ENCODE results near the gene UCHL1.
"Not testable (repeated sequence)": the region's sequence is repeated elsewhere in the genome, so short reads cannot be mapped to it uniquely, and the experiment has no call there.

Gene UCHL1

GRCh38 chr4:41241919-41242318 lies 14.8 kb upstream of the UCHL1 start:
- DNase-seq = no peak

DNA sequence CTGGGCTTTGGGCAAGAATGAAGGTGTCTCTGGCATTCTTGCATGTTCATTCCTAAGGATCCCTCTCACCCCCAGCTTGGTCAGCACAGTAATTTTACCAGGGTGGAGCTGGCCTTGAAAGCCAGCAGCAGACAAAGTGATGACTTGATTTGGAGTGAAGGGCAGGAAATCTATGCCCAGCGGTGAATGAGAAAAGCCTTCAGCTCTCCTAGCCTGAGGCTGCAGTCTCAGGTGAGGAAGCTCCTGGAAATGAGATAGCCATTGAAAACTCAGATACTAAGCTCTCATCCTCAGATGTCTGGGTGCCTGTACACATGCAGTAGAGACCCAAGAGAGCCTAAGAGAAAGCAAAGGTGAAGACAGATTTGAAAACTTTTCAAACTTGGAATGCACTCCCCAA lies 10.7 kb upstream of the UCHL1 start:
- no peak for DNase-seq

DNA sequence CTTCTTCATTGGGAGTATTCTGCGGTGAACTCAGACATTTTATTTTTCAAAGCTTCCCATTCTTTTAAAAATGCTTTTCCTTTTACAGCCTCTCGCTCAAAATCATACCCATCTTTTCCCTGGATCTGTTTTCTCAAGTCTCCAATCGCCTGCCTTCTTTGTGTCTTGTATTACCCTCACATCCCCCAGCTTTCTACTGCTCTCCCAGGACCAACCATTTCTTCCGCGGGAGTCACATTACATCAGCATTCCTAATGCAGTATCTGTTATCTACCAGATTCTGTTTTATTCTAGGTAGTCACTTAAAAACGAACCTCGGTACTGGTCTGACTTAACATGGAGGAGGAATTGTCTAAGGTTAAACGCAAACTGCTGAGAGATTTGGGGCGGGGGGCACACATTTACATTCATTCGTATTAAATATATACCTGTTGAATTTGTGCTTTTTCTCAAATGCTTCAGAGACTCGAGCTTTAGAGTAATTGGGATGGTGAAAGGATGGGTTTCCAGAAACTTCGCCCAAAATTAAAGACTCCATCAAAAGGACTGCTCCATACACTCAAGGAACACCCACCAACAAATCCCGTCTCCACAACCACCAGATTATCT lies 493 bp upstream of the UCHL1 start:
- DNase-seq = no peak

DNA sequence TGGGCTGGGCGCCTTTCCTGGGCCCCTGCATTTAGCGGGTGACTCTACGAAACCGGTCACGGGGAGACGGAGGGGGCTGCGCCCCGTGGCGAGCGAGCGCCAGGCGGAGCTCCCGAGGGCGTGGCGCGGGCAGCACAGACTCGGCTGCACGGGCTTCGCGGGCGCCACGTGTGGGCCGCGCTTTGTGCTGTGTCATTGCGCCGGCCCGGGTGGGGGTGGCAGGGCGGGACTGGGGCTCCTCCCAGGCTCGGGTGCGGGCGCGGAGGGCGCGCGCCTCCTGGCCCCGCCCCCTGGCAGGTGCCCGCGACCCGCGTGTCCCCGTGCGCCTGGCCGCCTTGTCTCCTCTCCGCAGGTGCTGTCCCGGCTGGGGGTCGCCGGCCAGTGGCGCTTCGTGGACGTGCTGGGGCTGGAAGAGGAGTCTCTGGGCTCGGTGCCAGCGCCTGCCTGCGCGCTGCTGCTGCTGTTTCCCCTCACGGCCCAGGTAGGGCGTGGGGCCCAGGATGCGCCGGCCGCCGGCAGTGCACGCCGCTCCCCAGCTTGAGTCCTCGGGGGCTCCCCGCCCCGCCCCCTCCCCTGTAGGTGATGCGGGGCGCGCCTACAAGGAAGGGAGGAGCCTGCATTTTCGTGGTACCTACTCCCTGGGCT lies 651 bp downstream of the UCHL1 start:
- no peak for DNase-seq

DNA sequence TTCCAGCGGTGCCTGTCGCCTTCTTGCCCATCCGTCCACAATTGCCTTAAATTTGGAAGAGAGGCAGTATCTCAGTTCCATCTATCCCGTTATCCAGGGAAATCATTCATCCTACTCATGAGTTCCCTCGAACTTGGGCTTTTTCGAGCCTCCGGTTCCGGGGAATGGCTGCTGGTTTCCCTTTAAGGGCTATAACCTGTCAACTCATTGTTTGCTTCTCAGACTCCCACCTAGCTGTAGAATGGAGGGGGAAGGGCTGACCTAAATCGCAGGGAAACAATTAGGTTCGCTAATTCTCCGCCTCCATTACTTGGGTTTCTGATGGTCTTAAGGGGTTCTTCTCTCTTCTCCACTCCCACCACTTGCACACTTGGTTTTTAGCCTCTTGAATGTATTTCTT lies 1.2 kb downstream of the UCHL1 start:
- no peak for DNase-seq

GRCh38 chr4:41258783-41259182 lies 2.1 kb downstream of the UCHL1 start:
- DNase-seq = no peak

DNA sequence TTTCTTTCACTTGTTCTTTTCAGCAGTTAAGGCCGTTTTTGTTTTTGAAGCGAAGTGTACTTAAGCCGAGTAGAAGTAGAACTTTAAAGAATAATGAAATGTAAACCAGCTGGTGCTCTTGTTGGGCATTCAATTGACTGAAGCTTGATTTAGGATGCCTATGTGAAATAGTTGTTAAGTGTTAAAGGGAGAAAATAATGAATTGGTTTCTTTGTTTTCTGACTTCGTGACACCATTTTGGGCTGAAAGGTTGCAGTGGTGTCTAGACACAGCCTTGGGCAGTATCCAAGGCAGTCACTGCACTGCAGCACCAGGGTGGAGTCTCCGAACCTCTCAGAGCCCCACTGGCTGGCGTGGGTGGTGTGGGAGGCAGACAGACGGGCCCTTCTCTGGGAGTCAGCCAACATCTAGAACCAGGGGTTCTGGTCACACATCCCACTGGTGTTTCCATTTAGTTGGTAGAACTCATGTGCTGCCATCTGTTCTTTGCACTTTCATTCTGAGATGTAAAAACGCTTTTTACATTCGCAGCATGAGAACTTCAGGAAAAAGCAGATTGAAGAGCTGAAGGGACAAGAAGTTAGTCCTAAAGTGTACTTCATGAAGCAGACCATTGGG lies 3.5 kb downstream of the UCHL1 start:
- DNase-seq = no peak

DNA sequence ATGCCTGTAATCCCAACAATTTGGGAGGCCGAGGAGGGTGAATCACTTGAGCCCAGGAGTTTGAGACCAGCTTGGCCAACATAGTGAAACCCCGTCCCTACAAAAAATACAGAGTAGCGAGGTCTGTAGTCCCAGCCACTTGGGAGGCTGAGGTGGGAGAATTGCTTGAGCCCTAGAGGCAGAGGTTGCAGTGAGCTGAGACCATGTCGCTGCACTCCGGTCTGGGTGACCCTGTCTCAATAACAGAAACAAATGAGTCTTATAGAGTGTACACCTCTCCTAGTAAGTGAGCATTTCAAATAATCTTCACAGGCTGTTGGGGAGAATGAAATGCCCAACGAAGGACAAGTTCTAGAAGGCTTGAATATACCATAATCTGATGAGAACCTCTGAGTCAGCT lies 5.5 kb downstream of the UCHL1 start:
- no peak for DNase-seq

DNA sequence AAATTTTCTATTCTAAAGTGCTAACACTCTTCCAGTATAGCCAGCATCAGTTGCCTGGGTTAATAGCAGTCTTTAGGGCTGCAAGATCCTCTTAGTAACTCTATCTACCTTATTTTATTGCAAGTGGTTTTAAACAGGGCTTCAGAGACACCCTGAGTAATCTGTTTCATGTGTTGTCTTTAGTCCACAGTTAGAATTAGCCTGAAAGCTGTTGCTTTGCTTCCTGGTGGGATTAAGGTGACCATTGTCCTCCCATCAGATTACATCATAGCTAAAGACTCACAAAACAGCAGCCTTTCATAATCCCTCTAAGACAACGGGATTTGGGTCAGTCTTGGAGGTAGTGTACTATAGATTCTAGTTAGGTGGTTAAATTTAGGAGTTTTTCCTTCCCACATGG lies 7.5 kb downstream of the UCHL1 start:
- no peak for DNase-seq

DNA sequence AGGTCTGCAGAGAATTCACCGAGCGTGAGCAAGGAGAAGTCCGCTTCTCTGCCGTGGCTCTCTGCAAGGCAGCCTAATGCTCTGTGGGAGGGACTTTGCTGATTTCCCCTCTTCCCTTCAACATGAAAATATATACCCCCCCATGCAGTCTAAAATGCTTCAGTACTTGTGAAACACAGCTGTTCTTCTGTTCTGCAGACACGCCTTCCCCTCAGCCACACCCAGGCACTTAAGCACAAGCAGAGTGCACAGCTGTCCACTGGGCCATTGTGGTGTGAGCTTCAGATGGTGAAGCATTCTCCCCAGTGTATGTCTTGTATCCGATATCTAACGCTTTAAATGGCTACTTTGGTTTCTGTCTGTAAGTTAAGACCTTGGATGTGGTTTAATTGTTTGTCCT lies 11.3 kb downstream of the UCHL1 start:
- DNase-seq = no peak

DNA sequence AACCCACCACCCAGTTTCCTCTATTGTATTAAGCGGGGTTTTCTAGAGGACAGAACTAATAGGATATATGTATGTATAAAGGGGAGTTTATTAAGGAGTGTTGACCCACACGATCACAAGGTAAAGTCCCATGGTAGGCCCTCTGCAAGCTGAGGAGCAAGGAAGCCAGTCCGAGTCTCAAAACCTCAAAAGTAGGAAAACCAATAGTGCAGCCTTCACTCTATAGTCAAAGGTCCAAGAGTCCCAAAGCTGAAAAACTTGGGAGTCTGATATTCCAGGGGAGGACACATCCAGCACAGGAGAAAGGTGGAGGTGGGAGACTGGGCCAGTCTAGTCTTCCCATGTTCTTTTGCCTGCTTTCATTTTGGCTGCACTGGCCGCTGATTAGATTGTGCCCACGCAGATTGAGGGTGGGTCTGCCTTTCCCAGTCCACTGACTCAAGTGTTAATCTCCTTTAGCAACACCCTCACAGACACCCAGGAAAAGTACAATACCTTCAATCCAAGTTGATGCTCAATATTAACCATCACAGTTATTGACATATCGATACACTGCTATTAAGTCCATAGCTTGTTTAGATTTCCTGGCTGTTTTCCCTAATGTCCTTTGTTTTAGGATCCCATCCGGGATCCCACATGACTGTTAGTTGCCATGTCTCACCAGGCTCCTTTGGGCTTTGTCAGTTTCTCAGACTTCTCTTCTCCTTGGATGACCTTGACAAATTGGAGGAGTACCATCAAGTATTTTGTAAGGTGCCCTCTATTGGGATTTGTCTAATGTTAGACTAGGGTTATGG lies 12.2 kb downstream of the UCHL1 start:
- DNase-seq = no peak

DNA sequence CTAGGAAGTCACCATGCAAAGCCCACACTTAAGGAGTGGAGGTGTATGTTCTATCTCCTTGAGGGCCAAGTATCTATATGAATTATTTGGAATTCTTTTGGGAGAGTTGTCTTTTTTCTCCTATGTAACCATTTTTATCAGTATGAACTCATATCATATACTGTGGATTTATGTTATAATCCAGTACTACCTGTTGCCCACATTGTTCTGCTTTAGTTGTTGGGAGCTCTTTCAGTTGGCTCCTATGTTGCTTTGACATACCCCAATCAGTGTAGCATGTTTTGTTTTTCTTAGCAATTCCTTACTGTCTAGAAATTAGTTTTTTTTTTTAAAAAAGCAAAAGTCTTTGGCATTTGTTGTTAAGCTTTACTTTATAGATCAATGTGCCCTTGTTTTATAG lies 13.0 kb downstream of the UCHL1 start:
- DNase-seq = no peak

- DNase-seq = not testable (repeated sequence)
These were observed 19.2 kb downstream of the UCHL1 start for GRCh38 chr4:41275931-41276330.

- no peak for DNase-seq
These were observed 23.3 kb downstream of the UCHL1 start for GRCh38 chr4:41280010-41280409.

DNA sequence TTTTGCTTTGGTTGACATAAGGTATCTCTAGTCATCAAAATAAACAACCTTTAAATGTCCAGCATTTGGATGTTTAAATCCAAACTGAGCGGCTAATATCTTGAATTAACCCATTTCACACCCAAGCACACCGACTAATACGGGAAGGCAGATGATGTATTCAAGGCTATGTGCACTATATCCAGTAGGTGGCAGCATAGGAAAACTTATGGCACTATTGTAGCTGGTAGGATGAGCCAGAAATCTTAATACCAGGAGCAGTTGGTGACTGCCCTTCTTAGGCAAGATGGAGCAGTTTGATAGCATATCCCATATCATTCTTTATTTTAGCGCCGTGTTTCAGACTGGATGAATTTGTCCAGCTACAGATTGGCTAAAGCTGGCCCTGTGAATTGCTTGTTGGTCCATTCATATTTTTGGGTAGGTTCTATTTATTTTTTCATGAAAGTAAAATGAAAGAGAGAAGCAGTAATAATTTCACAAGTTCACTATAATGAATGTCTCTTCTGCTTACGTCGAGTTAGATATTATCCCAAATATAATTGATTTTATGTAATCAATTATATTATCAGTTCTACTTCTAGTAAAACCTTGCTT lies 24.4 kb downstream of the UCHL1 start:
- DNase-seq = peak in 1 of 2 donors; percentile 57

DNA sequence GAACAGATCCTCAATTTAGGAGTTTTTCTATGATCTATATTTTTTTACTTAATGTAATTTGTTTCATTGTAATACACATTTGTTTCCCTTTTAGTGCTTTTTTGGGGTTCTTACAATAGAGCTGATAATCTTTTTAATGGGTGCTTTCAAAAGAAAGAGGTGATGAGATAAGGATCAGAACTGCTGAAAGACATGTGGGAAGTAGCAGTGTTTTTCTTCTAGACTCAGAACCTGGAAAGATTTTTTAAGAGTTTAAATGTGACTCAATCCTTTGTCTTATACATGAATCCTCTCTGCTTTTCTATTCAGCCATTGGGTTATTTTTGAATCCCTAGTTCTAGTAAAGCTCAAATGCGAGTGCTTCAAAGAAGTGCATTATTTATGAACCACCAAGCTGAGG lies 25.6 kb downstream of the UCHL1 start:
- DNase-seq = no peak

- DNase-seq = no peak
These were observed 28.6 kb downstream of the UCHL1 start for GRCh38 chr4:41285202-41285863.

DNA sequence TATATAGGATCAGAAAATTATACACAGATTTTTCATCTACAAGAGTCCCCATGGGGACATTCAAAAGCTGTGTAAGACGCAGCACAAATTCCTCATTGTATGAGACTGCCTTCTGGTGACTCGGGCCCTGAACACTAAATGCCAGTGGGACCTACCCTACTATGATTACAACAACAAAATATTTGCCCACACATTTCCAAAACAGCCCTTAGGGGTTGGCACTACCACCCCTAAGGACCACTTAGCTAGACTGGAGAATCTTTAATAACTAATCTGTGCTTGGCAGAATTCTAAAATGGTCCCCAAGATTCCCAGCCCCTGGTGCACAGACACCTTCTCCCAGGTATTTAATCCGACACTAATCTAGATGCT lies 29.1 kb downstream of the UCHL1 start:
- no peak for DNase-seq

DNA sequence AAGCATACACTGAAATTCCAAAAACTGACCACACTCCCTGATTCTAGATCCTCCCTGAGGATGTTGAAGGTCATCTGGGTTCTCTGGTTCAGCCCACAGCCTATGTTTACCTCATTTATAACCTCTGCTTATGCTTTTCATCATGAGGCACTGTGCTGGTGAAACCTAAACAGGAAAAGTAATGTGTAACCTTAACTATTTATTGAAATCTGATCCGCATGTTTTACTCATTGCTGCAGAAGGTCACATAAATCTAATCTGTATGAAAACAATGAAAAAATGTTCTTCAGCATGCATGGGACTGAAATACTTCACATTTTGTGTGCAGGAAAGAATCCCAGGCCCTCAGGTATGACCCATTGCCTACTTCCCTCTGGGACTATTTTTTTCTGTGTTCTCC lies 30.3 kb downstream of the UCHL1 start:
- no peak for DNase-seq

- DNase-seq = no peak
These were observed 31.1 kb downstream of the UCHL1 start for GRCh38 chr4:41287852-41288251.

DNA sequence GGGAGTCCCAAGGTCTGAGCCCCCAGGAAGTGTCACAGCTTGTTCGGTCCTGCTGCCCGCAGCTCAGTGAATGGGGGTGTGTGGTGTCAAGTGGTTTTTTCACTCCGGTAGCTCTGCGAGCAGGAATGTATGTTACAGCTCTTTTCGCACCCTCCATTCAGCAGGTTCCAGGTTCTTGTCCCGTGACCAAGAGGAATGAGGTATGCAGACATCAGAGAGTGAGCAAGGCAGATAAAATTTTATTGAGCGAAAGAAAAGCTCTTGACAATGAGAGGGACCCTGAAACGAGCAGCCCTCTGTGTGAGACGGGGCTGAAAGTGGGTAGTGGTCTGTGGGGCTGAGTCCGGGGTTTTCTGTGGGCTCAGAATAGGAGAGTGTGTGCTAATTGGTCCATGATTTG lies 31.5 kb downstream of the UCHL1 start:
- no peak for DNase-seq

GRCh38 chr4:41290479-41290878 lies 33.8 kb downstream of the UCHL1 start:
- DNase-seq = no peak
